Astrocyte (in vitro differentiated cells and primary cell): ENCODE results near the gene NPM1. TPM values are rescaled to one million over a fixed set of nuclear protein-coding genes. Genes with fewer than 3 reads are reported as not detected.

Experiments
- DNase-seq: peaks from one replicate; pipeline ENCODE4 v3.0.0-alpha.2; 2010; ENCODE audit warnings: low read depth
- FAIRE-seq: peaks from 2 replicates; lab custom pipeline; 2011; peaks lifted over from hg19 to GRCh38; lab: Jason Lieb, UNC
- H2AFZ ChIP-seq: 2 replicates; pipeline ENCODE4 v1.6.0; 2012; ENCODE audit warnings: low read depth, low read length, inconsistent platforms
- H3K27ac ChIP-seq: 2 replicates; pipeline ENCODE4 v1.5.1; 2011; ENCODE audit warnings: low read depth, low read length, inconsistent platforms
- H3K27me3 ChIP-seq: 2 replicates; pipeline ENCODE4 v1.6.0; 2011; ENCODE audit warnings: low read length, inconsistent platforms; ENCODE audit not compliant: insufficient read depth
- H3K36me3 ChIP-seq: 2 replicates; pipeline ENCODE4 v1.5.1; 2011; ENCODE audit warnings: low read length, inconsistent platforms; ENCODE audit not compliant: insufficient read depth
- H3K4me1 ChIP-seq: 2 replicates; pipeline ENCODE4 v1.5.1; 2011; ENCODE audit warnings: low read length, inconsistent platforms; ENCODE audit not compliant: insufficient read depth
- H3K4me2 ChIP-seq: 2 replicates; pipeline ENCODE4 v1.6.0; 2012; ENCODE audit warnings: low read length, inconsistent platforms
- H3K4me3 ChIP-seq: 2 replicates; pipeline ENCODE4 v1.5.1; 2011; ENCODE audit warnings: low read depth, mild to moderate bottlenecking, low read length, inconsistent platforms; ENCODE audit not compliant: insufficient read depth
- H3K79me2 ChIP-seq: 2 replicates; pipeline ENCODE4 v1.6.0; 2012; ENCODE audit warnings: mild to moderate bottlenecking, low read length, inconsistent platforms; ENCODE audit not compliant: insufficient read depth
- H3K9ac ChIP-seq: 2 replicates; pipeline ENCODE4 v1.6.0; 2012; ENCODE audit warnings: mild to moderate bottlenecking, low read length, inconsistent platforms
- H3K9me3 ChIP-seq: 2 replicates; pipeline ENCODE4 v1.5.1; 2012; ENCODE audit warnings: low read depth, mild to moderate bottlenecking, low read length, inconsistent platforms; ENCODE audit not compliant: insufficient read depth
- H4K20me1 ChIP-seq: 2 replicates; pipeline ENCODE4 v1.6.0; 2012; ENCODE audit warnings: low read length, inconsistent platforms; ENCODE audit not compliant: insufficient read depth
- H3K27ac Mint-ChIP-seq: one replicate; pipeline ENCODE4 v1.8.0; 2021; ENCODE audit warnings: mild to moderate bottlenecking, mixed read lengths; ENCODE audit not compliant: unreplicated experiment
- H3K27me3 Mint-ChIP-seq: one replicate; pipeline ENCODE4 v1.8.0; 2021; ENCODE audit warnings: low read depth, mixed read lengths; ENCODE audit not compliant: unreplicated experiment
- H3K36me3 Mint-ChIP-seq: one replicate; pipeline ENCODE4 v1.8.0; 2021; ENCODE audit warnings: low read depth, mixed read lengths; ENCODE audit not compliant: unreplicated experiment
- H3K4me1 Mint-ChIP-seq: one replicate; pipeline ENCODE4 v1.8.0; 2021; ENCODE audit warnings: low read depth, mixed read lengths; ENCODE audit not compliant: unreplicated experiment
- H3K4me3 Mint-ChIP-seq: one replicate; pipeline ENCODE4 v1.8.0; 2021; ENCODE audit warnings: mild to moderate bottlenecking, moderate library complexity, mixed read lengths; ENCODE audit not compliant: unreplicated experiment
- H3K9me3 Mint-ChIP-seq: one replicate; pipeline ENCODE4 v1.8.0; 2021; ENCODE audit warnings: mild to moderate bottlenecking, mixed read lengths; ENCODE audit not compliant: unreplicated experiment
- CTCF ChIP-seq: IDR thresholded peaks from 2 replicates; pipeline ENCODE4 v1.5.1; 2011; ENCODE audit warnings: low read depth, mild to moderate bottlenecking, inconsistent platforms, low read length, moderate library complexity; ENCODE audit not compliant: insufficient read depth
- EZH2 ChIP-seq: IDR thresholded peaks from 2 replicates; pipeline ENCODE4 v1.6.1; 2012; ENCODE audit warnings: mild to moderate bottlenecking, low read length, inconsistent platforms; ENCODE audit not compliant: insufficient read depth
- total RNA-seq: library from RNA; stranded (reverse); gene quantifications from 2 replicates; pipeline ENCODE4 v1.2.1, GENCODE V29; 2021

Gene NPM1
- total RNA-seq, 1 donor from 2014 or later: 1,219 TPM

- no peaks in the 10 kb centered on the region for H3K9me3 ChIP-seq
- H3K79me2 ChIP-seq: no peaks in the 10 kb centered on the region
- Mint-ChIP-seq H3K9me3 (peaks cover 2% of the 10 kb centered on the region), H3K36me3 (peaks cover 5% of the 10 kb centered on the region), H3K4me3 (no peak overlapping the region), H3K27ac (no peak overlapping the region), H3K27me3 (peaks cover 13% of the 10 kb centered on the region), H3K4me1 (no peaks in the 10 kb centered on the region)
- H3K27me3 ChIP-seq: no peaks in the 10 kb centered on the region
- H3K27ac ChIP-seq: no peak overlapping the region
- H3K36me3 ChIP-seq: no peaks in the 10 kb centered on the region
- TF ChIP-seq EZH2: no peak
- no peak overlapping the region for H3K4me2 ChIP-seq
- no peak overlapping the region for H3K9ac ChIP-seq
- H3K4me3 ChIP-seq: no peak overlapping the region
- H2AFZ ChIP-seq: no peak overlapping the region
- DNase-seq (no peak), FAIRE-seq (no peak)
- H4K20me1 ChIP-seq: peaks cover 4% of the 10 kb centered on the region
- H3K4me1 ChIP-seq: no peaks in the 10 kb centered on the region
Observed at GRCh38 chr5:171427318-171428167, 39.9 kb downstream of the NPM1 start.

- TF ChIP-seq CTCF (no peak), EZH2 (no peak)
- Histone ChIP-seq H3K9ac (no peak overlapping the region), H3K9me3 (no peaks in the 10 kb centered on the region), H4K20me1 (no peaks in the 10 kb centered on the region), H3K4me3 (no peak overlapping the region), H3K27ac (no peak overlapping the region), H3K4me1 (no peaks in the 10 kb centered on the region), H3K79me2 (no peaks in the 10 kb centered on the region), H3K36me3 (no peaks in the 10 kb centered on the region), H3K27me3 (no peaks in the 10 kb centered on the region), H2AFZ (no peak overlapping the region), H3K4me2 (no peak overlapping the region)
- DNase-seq (no peak), FAIRE-seq (no peak)
- Mint-ChIP-seq H3K27ac (no peak overlapping the region), H3K9me3 (peaks cover 2% of the 10 kb centered on the region), H3K4me3 (no peak overlapping the region), H3K36me3 (peaks cover 5% of the 10 kb centered on the region), H3K4me1 (no peaks in the 10 kb centered on the region), H3K27me3 (peaks cover 15% of the 10 kb centered on the region)
Observed at GRCh38 chr5:171428168-171428696, 40.6 kb downstream of the NPM1 start.

GRCh38 chr5:171428809-171429542 lies 41.3 kb downstream of the NPM1 start:
- FAIRE-seq (no peak), DNase-seq (no peak)
- Histone ChIP-seq H3K4me1 (no peaks in the 10 kb centered on the region), H3K4me3 (no peak overlapping the region), H3K79me2 (no peaks in the 10 kb centered on the region), H3K9me3 (no peaks in the 10 kb centered on the region), H3K4me2 (no peak overlapping the region), H3K36me3 (no peaks in the 10 kb centered on the region), H4K20me1 (no peaks in the 10 kb centered on the region), H3K9ac (no peak overlapping the region), H3K27me3 (no peaks in the 10 kb centered on the region), H2AFZ (no peak overlapping the region), H3K27ac (no peak overlapping the region)
- Mint-ChIP-seq H3K4me1 (no peaks in the 10 kb centered on the region), H3K9me3 (peaks cover 2% of the 10 kb centered on the region), H3K27ac (no peak overlapping the region), H3K4me3 (no peak overlapping the region), H3K36me3 (peaks cover 5% of the 10 kb centered on the region), H3K27me3 (peaks cover 15% of the 10 kb centered on the region)
- TF ChIP-seq CTCF (no peak), EZH2 (no peak)
